Urothelium cell line (cell line): ENCODE measurements around the gene ANKH.

Source experiments
- DNase-seq: peaks from one replicate; pipeline ENCODE4 v3.0.0; 2011; ENCODE audit warnings: low spot score, mixed read lengths
- FAIRE-seq: peaks from 2 replicates; lab custom pipeline; 2011; peaks lifted over from hg19 to GRCh38; lab: Jason Lieb, UNC

ANKH gene

GRCh38 chr5:14741801-14742440, 129.7 kb downstream of the ANKH start:
- no peak for DNase-seq
- FAIRE-seq = no peak

GRCh38 chr5:14741131-14741530, 130.4 kb downstream of the ANKH start:
- DNase-seq (no peak), FAIRE-seq (peak; percentile 48)

GRCh38 chr5:14739981-14740380, 131.6 kb downstream of the ANKH start:
- FAIRE-seq = no peak

GRCh38 chr5:14739538-14739937, 132.0 kb downstream of the ANKH start:
- no peak for FAIRE-seq
- DNase-seq = no peak

More at GRCh38 chr5:14739981-14740380, 131.6 kb downstream of the ANKH start:
- no peak for DNase-seq

GRCh38 chr5:14738050-14738449, 133.5 kb downstream of the ANKH start:
- no peak for FAIRE-seq
- no peak for DNase-seq

- no peak for DNase-seq
- no peak for FAIRE-seq
Observed at GRCh38 chr5:14737291-14737690, 134.3 kb downstream of the ANKH start.

GRCh38 chr5:14735944-14736343, 135.6 kb downstream of the ANKH start:
- no peak for FAIRE-seq
- DNase-seq = no peak

- DNase-seq (no peak), FAIRE-seq (no peak)
Observed at GRCh38 chr5:14734396-14734795, 137.2 kb downstream of the ANKH start.

- no peak for FAIRE-seq
Observed at GRCh38 chr5:14733661-14734060, 137.9 kb downstream of the ANKH start.

GRCh38 chr5:14732991-14733390, 138.6 kb downstream of the ANKH start:
- FAIRE-seq (no peak), DNase-seq (no peak)

More at GRCh38 chr5:14733661-14734060, 137.9 kb downstream of the ANKH start:
- no peak for DNase-seq

GRCh38 chr5:14730881-14731280, 140.7 kb downstream of the ANKH start:
- FAIRE-seq (no peak), DNase-seq (no peak)

GRCh38 chr5:14730466-14730865, 141.1 kb downstream of the ANKH start:
- no peak for FAIRE-seq
- DNase-seq = no peak

- FAIRE-seq (no peak), DNase-seq (no peak)
Observed at GRCh38 chr5:14729448-14730385, 141.9 kb downstream of the ANKH start.

GRCh38 chr5:14728459-14728938, 143.1 kb downstream of the ANKH start:
- FAIRE-seq (no peak), DNase-seq (no peak)

GRCh38 chr5:14727928-14728458, 143.6 kb downstream of the ANKH start:
- DNase-seq (no peak), FAIRE-seq (no peak)

GRCh38 chr5:14727428-14727865, 144.1 kb downstream of the ANKH start:
- DNase-seq = peak; percentile 84
- FAIRE-seq = no peak

- DNase-seq = peak; percentile 45
- FAIRE-seq = peak; percentile 62
Observed at GRCh38 chr5:14726066-14726838, 145.3 kb downstream of the ANKH start.

- DNase-seq = no peak
- no peak for FAIRE-seq
Observed at GRCh38 chr5:14724633-14725032, 146.9 kb downstream of the ANKH start.

GRCh38 chr5:14723701-14724132, 147.9 kb downstream of the ANKH start:
- FAIRE-seq (no peak), DNase-seq (no peak)

- DNase-seq (no peak), FAIRE-seq (no peak)
Observed at GRCh38 chr5:14722923-14723322, 148.7 kb downstream of the ANKH start.
